GM12865 (cell line): ENCODE results near the gene EPAS1.

Experiments used
- DNase-seq: peaks from one replicate; pipeline ENCODE4 v3.0.0; 2010; ENCODE audit warnings: low read depth
- H3K4me3 ChIP-seq: 2 replicates; pipeline ENCODE4 v1.5.1; 2011; ENCODE audit warnings: mild to moderate bottlenecking, low read depth, low read length, control low read depth
- CTCF ChIP-seq: IDR thresholded peaks from 2 replicates; pipeline ENCODE4 v1.5.1; 2011; ENCODE audit warnings: low read length, control low read depth, low read depth, inconsistent platforms; ENCODE audit not compliant: insufficient read depth; ENCODE audit errors: missing control alignments

EPAS1 gene

GRCh38 chr2:46420945-46421344 lies 123.7 kb downstream of the EPAS1 start:
- no peak overlapping the region for H3K4me3 ChIP-seq
- no peak for DNase-seq
- TF ChIP-seq CTCF: no peak

GRCh38 chr2:46421361-46421760 lies 124.2 kb downstream of the EPAS1 start:
- DNase-seq: no peak
- no peak for TF ChIP-seq CTCF
- H3K4me3 ChIP-seq: no peak overlapping the region

- no peak for DNase-seq
- TF ChIP-seq CTCF: no peak
These were observed 125.6 kb downstream of the EPAS1 start for GRCh38 chr2:46422717-46423394.

DNA sequence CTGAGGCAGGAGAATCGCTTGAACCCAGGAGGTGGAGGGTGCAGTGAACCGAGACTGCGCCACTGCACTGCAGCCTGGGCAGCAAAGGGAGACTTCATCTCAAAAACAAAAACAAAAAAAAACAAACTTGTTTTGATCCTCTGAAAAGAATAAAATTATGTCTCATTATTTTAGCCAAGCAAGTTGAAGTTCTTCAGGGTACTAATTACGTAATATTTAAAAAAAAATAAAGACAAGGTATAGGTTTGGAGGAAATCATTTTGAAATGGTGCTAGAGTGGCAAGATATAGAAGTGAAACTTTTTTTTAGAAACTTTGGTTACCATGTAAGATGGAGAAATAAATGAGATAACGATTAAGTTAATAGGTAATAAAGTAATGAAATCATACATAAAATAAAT lies 127.7 kb downstream of the EPAS1 start:
- H3K4me3 ChIP-seq: no peak overlapping the region
- DNase-seq: no peak
- no peak for TF ChIP-seq CTCF

More at GRCh38 chr2:46422717-46423394, 125.6 kb downstream of the EPAS1 start:
- no peak overlapping the region for H3K4me3 ChIP-seq

DNA sequence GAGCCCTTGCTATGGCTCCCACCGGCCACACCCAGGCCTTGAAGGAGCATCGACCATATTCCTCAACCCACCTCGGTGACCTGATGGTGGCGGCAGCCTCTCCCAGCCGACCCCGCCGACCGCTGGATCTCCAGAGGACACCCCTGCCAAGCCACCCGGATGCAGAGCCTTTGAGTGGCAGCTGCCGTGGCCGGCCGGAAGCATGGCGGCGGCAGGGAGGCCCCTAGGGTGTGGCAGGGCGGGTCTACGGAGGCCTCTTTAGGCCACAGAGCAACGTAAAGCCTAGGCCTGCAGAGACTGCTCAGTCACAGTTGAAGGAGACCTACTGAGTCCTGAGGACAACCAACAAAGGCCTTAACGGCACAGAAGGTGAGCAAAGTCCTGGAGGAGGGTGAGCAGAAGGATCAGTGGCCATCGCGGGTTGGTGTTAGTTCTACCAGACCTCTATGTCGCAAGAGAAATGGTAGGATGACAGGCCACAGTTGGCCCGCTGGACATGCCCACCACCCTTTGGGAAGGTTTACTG lies 131.8 kb downstream of the EPAS1 start:
- H3K4me3 ChIP-seq: no peak overlapping the region
- TF ChIP-seq CTCF: no peak
- no peak for DNase-seq

DNA sequence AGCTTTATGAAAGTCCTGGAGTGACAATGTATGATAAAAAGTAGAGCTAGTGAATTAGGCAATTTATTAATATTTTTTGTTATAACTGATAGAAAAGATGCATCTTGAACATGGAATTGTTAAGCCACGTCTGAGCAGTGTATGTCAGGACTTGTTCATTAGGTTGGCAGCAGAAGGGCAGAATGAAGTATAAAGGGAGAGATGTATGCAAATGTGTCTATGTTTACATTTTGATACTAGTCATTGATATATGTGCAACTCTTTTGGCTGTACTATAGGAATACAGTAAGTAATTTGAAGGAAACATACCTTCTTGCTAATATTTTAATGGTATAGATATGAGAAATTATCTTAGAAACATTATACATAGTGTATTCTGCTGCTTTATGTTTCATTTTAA lies 133.2 kb downstream of the EPAS1 start:
- DNase-seq: no peak
- no peak for TF ChIP-seq CTCF
- H3K4me3 ChIP-seq: no peak overlapping the region

DNA sequence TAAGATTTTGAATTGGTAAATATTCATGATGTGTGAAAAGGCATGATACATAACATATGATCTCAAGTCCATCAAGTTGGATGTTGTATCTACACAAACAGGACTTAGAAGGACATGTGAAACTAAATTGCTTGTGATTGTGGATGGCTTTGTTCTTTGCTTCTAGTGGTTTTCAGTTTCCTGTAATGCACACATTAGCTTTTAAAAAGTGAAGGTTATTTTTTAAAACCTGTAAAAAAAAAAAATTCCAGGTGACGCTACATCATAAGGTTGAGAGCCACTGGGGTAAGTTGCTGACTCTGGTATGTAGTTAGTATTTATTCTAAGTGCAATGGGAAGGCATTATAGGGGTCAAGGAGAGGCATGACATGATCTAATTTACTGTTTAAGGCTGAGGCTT lies 133.8 kb downstream of the EPAS1 start:
- H3K4me3 ChIP-seq: no peak overlapping the region
- no peak for TF ChIP-seq CTCF
- DNase-seq: no peak
